Measurements from ENCODE around the gene NEK10.

- TF ChIP-seq FOXP2 (optimal IDR thresholded peaks at IDR 0.05; ENCODE audit: control extremely low read depth, extremely low read length, insufficient read depth) = no peak
- TF ChIP-seq POLR2AphosphoS5 (IDR thresholded peaks at IDR 0.05; ENCODE audit: borderline replicate concordance, low read depth, low read length) = no peak
- TF ChIP-seq EZH2 (IDR thresholded peaks at IDR 0.05) = no peak
Observed at GRCh38 chr3:27186013-27186412, 183.2 kb downstream of the NEK10 start.

Measured in SK-N-MC (cell line).